ENCODE measurements around the gene SNAI3. TPM values are rescaled to one million over a fixed set of nuclear protein-coding genes. Genes with fewer than 3 reads are reported as not detected.

The SNAI3 gene
- total RNA-seq, 1 donor from 2014 or later = 1.2 TPM

DNA sequence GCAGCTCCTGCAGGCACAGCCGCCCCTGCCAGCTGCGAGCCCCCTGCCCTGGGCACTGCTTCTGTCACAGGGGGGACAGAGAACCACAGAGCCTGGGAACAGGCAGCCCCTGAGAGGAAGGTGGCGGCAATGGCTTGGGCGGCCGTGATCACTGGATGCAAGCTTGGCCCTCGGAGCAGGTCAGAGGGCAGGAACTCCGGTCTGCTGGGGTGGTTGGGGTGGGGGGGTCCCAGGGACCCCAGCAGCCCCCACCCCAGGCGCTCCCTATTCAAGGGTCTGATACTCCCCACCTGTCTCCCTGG, 33.6 kb downstream of the SNAI3 start:
- no peak for DNase-seq (ENCODE audit: low spot score, unreplicated experiment)
- H3K4me1 Mint-ChIP-seq (ENCODE audit: low read depth) = peaks cover 4% of the 10 kb centered on the region
- H3K36me3 Mint-ChIP-seq (ENCODE audit: insufficient read depth) = peaks cover 7% of the 10 kb centered on the region
- no peak overlapping the region for H3K4me3 Mint-ChIP-seq (ENCODE audit: low read depth)
- no peaks in the 10 kb centered on the region for H3K27me3 Mint-ChIP-seq
- TF ChIP-seq, protein P1, sequence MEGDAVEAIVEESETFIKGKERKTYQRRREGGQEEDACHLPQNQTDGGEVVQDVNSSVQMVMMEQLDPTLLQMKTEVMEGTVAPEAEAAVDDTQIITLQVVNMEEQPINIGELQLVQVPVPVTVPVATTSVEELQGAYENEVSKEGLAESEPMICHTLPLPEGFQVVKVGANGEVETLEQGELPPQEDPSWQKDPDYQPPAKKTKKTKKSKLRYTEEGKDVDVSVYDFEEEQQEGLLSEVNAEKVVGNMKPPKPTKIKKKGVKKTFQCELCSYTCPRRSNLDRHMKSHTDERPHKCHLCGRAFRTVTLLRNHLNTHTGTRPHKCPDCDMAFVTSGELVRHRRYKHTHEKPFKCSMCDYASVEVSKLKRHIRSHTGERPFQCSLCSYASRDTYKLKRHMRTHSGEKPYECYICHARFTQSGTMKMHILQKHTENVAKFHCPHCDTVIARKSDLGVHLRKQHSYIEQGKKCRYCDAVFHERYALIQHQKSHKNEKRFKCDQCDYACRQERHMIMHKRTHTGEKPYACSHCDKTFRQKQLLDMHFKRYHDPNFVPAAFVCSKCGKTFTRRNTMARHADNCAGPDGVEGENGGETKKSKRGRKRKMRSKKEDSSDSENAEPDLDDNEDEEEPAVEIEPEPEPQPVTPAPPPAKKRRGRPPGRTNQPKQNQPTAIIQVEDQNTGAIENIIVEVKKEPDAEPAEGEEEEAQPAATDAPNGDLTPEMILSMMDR (IDR thresholded peaks at IDR 0.05; ENCODE audit: unreplicated experiment) = no peak
- H3K27ac Mint-ChIP-seq = no peak overlapping the region
- H3K9me3 Mint-ChIP-seq (ENCODE audit: low read depth) = no peaks in the 10 kb centered on the region

DNA sequence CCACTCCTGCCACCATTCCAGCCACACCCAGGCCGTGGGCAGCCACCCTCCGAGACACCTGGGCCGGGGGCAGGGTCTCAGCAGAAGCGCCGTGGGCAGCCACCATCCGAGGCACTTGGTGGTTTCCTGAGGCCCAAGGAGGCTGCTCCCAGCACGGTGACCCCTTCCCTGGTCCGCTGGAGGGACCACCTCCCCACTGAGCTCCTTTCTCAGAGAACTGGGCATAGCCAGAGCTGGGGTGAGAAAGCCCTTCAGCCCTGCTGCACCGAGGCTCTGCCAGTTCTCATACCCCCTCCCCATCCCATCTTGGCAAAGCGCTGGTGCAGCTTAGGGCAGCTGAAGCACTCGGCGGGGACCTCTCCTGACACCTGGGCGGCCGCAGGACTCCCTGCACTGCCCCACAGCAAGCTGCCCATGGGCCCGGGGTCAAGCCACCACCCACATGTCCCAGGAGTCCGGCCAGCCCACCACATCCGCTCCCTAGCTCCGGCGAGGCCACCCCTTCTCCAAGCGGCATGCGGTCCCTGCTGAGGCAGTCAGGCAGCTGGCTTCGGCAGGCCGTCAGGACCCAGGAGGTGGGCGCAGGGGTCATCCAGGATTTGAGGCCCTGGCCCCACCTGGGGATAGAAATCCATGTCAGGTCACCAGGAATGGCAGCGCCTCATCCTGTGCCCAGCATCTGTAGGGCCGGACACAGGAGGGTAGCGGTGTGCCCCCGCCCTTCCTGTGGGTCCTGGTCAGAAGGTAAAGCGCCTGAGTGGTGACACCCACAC, 34.1 kb downstream of the SNAI3 start:
- TF ChIP-seq, protein P1 (IDR thresholded peaks at IDR 0.05; ENCODE audit: unreplicated experiment) = no peak
- no peaks in the 10 kb centered on the region for H3K27me3 Mint-ChIP-seq
- H3K36me3 Mint-ChIP-seq (ENCODE audit: insufficient read depth) = peaks cover 7% of the 10 kb centered on the region
- H3K4me3 Mint-ChIP-seq (ENCODE audit: low read depth) = no peak overlapping the region
- peaks cover 4% of the 10 kb centered on the region for H3K4me1 Mint-ChIP-seq (ENCODE audit: low read depth)
- no peak for DNase-seq (ENCODE audit: low spot score, unreplicated experiment)
- no peak overlapping the region for H3K27ac Mint-ChIP-seq
- no peaks in the 10 kb centered on the region for H3K9me3 Mint-ChIP-seq (ENCODE audit: low read depth)

DNA sequence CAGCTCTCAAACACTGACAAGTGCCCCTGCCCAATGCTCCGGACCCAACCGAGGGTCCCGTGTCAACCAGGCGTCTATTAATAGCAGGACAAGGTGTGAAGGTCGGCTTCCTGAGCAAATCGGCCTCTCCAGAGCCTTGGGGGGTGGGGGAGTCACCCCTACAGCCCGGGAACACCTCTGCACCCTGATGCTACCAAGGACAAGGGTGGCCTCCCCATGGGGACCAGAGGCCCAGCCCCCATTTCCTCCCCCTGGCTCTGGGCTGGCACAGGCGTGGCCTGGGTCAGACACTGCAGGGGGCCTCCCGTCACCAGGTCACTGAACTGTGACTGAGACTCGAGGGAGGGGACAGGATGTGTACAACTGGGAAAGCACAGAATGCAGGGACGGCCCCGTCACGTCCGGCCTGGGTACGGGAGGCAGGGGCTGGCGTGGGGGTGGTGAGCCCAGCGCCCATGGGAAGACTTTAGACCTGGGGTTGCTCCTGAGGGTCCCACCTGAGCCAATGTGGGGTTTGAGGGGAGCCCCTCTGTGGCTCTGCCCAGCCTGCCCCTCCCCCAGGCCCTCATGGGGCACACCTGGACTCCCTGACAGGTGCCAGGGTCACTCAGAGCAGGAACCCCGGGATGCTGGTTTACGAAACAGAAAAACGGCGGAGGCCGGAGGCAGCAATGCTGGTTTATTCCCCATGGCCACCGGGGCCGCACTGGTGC, 34.9 kb downstream of the SNAI3 start:
- no peak for DNase-seq (ENCODE audit: low spot score, unreplicated experiment)
- Mint-ChIP-seq H3K36me3 (ENCODE audit: insufficient read depth) (peaks cover 7% of the 10 kb centered on the region), H3K9me3 (ENCODE audit: low read depth) (no peaks in the 10 kb centered on the region), H3K27ac (no peak overlapping the region), H3K27me3 (no peaks in the 10 kb centered on the region), H3K4me3 (ENCODE audit: low read depth) (peak overlapping the region; percentile 81), H3K4me1 (ENCODE audit: low read depth) (peaks cover 4% of the 10 kb centered on the region)
- TF ChIP-seq, protein P1 (IDR thresholded peaks at IDR 0.05; ENCODE audit: unreplicated experiment) = no peak

DNA sequence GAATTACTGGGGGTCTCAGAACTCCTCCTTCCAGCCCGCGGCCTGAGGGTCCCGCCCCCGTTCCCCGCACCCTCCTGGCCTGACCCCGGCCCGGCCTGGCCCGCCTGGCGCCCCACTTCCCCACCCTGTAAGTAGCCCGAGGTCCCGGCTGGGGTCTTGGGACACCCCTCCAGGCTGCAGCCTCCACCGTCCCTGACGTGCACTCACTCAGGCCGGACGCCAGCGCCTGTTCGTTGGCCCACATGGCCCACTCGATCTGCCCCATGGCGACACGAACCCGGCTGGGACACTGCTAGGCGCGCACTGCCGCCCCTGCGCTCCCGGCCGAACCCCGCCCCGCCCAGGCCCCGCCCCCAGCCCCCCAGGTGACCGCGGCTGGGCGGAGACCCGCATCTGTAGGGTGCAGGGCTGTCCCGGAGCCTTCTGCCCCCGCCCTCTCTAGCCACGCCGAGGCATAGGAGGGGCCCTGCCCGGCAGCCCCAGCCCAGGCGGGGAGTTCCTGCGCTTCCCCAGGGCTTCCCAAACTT, 35.5 kb downstream of the SNAI3 start, which contains the start of gene CYBA:
CYBA (minus strand) TSS at position 305 of the 527 bp plus-strand sequence; CDS start at position 265, 40 bp downstream.
- H3K4me3 Mint-ChIP-seq (ENCODE audit: low read depth) = peak within 1 kb of the TSS; percentile 81
- no peaks in the 10 kb centered on the region for H3K9me3 Mint-ChIP-seq (ENCODE audit: low read depth)
- no peak for DNase-seq (ENCODE audit: low spot score, unreplicated experiment)
- H3K4me1 Mint-ChIP-seq (ENCODE audit: low read depth) = peaks cover 4% of the 10 kb centered on the region
- peaks cover 7% of the 10 kb centered on the region for H3K36me3 Mint-ChIP-seq (ENCODE audit: insufficient read depth)
- no peaks in the 10 kb centered on the region for H3K27me3 Mint-ChIP-seq
- H3K27ac Mint-ChIP-seq = peak within 1 kb of the TSS; percentile 56
- TF ChIP-seq, protein P1 (IDR thresholded peaks at IDR 0.05; ENCODE audit: unreplicated experiment) = no peak

DNA sequence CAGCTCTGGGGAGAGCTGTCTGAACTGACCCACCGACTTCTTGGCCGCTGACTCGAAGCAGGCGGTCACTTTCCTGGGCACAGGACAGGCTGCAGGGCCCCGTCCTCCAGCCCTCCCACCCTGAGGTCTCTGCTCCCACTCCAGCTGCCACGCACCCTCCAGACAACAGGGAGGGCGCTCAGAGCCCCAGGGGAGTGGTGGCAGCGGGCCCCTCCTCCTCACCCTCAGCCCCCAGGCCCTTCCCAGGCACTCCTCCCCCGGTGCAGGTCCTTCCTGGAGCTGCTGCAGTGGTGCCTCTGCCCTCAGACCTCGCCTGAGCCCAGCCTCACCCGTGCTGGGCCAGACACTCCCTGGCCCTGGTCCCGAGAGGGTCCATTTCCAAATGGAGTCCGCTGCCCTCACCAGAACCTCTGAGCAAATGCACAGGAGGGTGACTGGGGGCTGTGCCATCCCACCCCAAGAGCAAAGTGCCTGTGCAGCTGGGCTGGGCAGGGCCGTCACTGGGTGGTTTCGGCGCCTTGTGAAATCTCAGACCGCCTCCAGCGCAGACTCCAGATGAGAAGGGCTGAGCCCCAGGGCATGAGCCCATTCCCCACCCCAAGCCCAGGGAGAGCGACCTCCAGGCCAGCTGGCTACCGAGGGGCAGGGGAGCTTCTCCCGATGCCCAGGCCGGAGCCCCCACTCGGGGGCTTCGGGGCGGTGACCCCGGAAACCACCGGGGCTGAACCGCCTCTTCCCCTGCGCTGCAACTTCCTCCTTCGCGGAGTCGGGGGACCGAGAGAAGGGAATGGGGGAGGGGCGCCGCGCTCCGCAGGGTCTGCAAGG, 36.2 kb downstream of the SNAI3 start:
- H3K4me1 Mint-ChIP-seq (ENCODE audit: low read depth) = peaks cover 4% of the 10 kb centered on the region
- TF ChIP-seq, protein P1 (IDR thresholded peaks at IDR 0.05; ENCODE audit: unreplicated experiment) = no peak
- H3K36me3 Mint-ChIP-seq (ENCODE audit: insufficient read depth) = peaks cover 7% of the 10 kb centered on the region
- peak overlapping the region; percentile 81 for H3K4me3 Mint-ChIP-seq (ENCODE audit: low read depth)
- H3K27ac Mint-ChIP-seq = peak overlapping the region; percentile 56
- no peaks in the 10 kb centered on the region for H3K9me3 Mint-ChIP-seq (ENCODE audit: low read depth)
- H3K27me3 Mint-ChIP-seq = no peaks in the 10 kb centered on the region
- DNase-seq (ENCODE audit: low spot score, unreplicated experiment) = no peak
